Retina (tissue), 1 donor: ENCODE measurements around the gene HSH2D.

Experiments used
- DNase-seq: peaks from one replicate; pipeline ENCODE4 v3.0.0-alpha.2; 2016

Gene HSH2D

GRCh38 chr19:16197622-16198369, 54.3 kb downstream of the HSH2D start, which contains the start of gene AP1M1:
Gene AP1M1, plus strand, starts transcription at chr19:16197911. Its CDS starts 116 bp downstream, at chr19:16198027.
- peak; percentile 97 for DNase-seq

- DNase-seq: no peak
Measured at GRCh38 chr19:16198370-16198651, 54.8 kb downstream of the HSH2D start.

GRCh38 chr19:16199275-16199932, 55.9 kb downstream of the HSH2D start:
- no peak for DNase-seq

- DNase-seq: no peak
Measured at GRCh38 chr19:16200038-16201010, 56.8 kb downstream of the HSH2D start.

GRCh38 chr19:16201011-16201391, 57.5 kb downstream of the HSH2D start:
- no peak for DNase-seq

- no peak for DNase-seq
Measured at GRCh38 chr19:16202320-16203255, 59.1 kb downstream of the HSH2D start.

- no peak for DNase-seq
Measured at GRCh38 chr19:16203256-16204004, 59.9 kb downstream of the HSH2D start.

- no peak for DNase-seq
Measured at GRCh38 chr19:16204005-16204294, 60.5 kb downstream of the HSH2D start.

GRCh38 chr19:16205205-16206045, 61.9 kb downstream of the HSH2D start:
- no peak for DNase-seq

GRCh38 chr19:16206046-16206605, 62.6 kb downstream of the HSH2D start:
- no peak for DNase-seq

- DNase-seq: no peak
Measured at GRCh38 chr19:16206637-16207036, 63.2 kb downstream of the HSH2D start.

GRCh38 chr19:16207063-16207462, 63.6 kb downstream of the HSH2D start:
- DNase-seq: no peak

GRCh38 chr19:16207490-16208025, 64.1 kb downstream of the HSH2D start:
- DNase-seq: no peak
